ENCODE measurements around the gene ARPC2.
A peak's percentile ranks its signal among the peaks of the same experiment; 100 is the strongest.

The ARPC2 gene

GRCh38 chr2:218217360-218218267 is 625 bp downstream of the ARPC2 start:
- peak; percentile 62 for DNase-seq (ENCODE audit: low spot score)

GRCh38 chr2:218218268-218219185 is 1.5 kb downstream of the ARPC2 start:
- no peak for DNase-seq (ENCODE audit: low spot score)

- no peak for DNase-seq (ENCODE audit: low spot score)
Observed at GRCh38 chr2:218219934-218220333, 2.9 kb downstream of the ARPC2 start.

GRCh38 chr2:218221000-218221399 is 4.0 kb downstream of the ARPC2 start:
- no peak for DNase-seq (ENCODE audit: low spot score)

- DNase-seq (ENCODE audit: low spot score), result no peak
Observed at GRCh38 chr2:218223046-218223445, 6.1 kb downstream of the ARPC2 start.

GRCh38 chr2:218224186-218224585 is 7.2 kb downstream of the ARPC2 start:
- no peak for DNase-seq (ENCODE audit: low spot score)

- no peak for DNase-seq (ENCODE audit: low spot score)
Observed at GRCh38 chr2:218226903-218227302, 9.9 kb downstream of the ARPC2 start.

GRCh38 chr2:218228366-218229090 is 11.5 kb downstream of the ARPC2 start:
- DNase-seq (ENCODE audit: low spot score), result no peak

- no peak for DNase-seq (ENCODE audit: low spot score)
Observed at GRCh38 chr2:218229239-218229638, 12.2 kb downstream of the ARPC2 start.

GRCh38 chr2:218229851-218230250 is 12.9 kb downstream of the ARPC2 start:
- no peak for DNase-seq (ENCODE audit: low spot score)

- DNase-seq (ENCODE audit: low spot score), result no peak
Observed at GRCh38 chr2:218230882-218231281, 13.9 kb downstream of the ARPC2 start.

GRCh38 chr2:218233543-218233942 is 16.6 kb downstream of the ARPC2 start:
- no peak for DNase-seq (ENCODE audit: low spot score)

GRCh38 chr2:218234521-218234920 is 17.5 kb downstream of the ARPC2 start:
- DNase-seq (ENCODE audit: low spot score), result no peak

GRCh38 chr2:218235017-218235416 is 18.0 kb downstream of the ARPC2 start:
- DNase-seq (ENCODE audit: low spot score), result no peak

GRCh38 chr2:218236829-218237228 is 19.8 kb downstream of the ARPC2 start:
- no peak for DNase-seq (ENCODE audit: low spot score)

- DNase-seq (ENCODE audit: low spot score), result no peak
Observed at GRCh38 chr2:218238887-218239286, 21.9 kb downstream of the ARPC2 start.

- no peak for DNase-seq (ENCODE audit: low spot score)
Observed at GRCh38 chr2:218244204-218244603, 27.2 kb downstream of the ARPC2 start.

GRCh38 chr2:218244665-218245064 is 27.7 kb downstream of the ARPC2 start:
- DNase-seq (ENCODE audit: low spot score), result no peak

GRCh38 chr2:218245214-218245613 is 28.2 kb downstream of the ARPC2 start:
- DNase-seq (ENCODE audit: low spot score), result no peak

- no peak for DNase-seq (ENCODE audit: low spot score)
Observed at GRCh38 chr2:218249691-218250090, 32.7 kb downstream of the ARPC2 start.

- no peak for DNase-seq (ENCODE audit: low spot score)
Observed at GRCh38 chr2:218252509-218253231, 35.7 kb downstream of the ARPC2 start.

- DNase-seq (ENCODE audit: low spot score), result no peak
Observed at GRCh38 chr2:218253232-218253625, 36.2 kb downstream of the ARPC2 start.
